HCT116 (cell line): ENCODE measurements around the gene CHRNG.

ENCODE experiments used
- CBX3 ChIP-seq: IDR thresholded peaks from 2 replicates; pipeline ENCODE4 v1.6.1; 2012; ENCODE audit warnings: low read depth
- EZH2 ChIP-seq: fragments of 200-600 bp; sonication (generic); IDR thresholded peaks from 2 replicates; pipeline ENCODE4 v1.6.1; 2017; ENCODE audit warnings: antibody characterized with exemption, mixed run types
- POLR2AphosphoS5 ChIP-seq: IDR thresholded peaks from 2 replicates; pipeline ENCODE4 v1.6.1; 2011; ENCODE audit warnings: mild to moderate bottlenecking, low read depth, low read length, moderate library complexity
- SP1 ChIP-seq: IDR thresholded peaks from 2 replicates; pipeline ENCODE4 v1.6.1; 2012; ENCODE audit warnings: low read depth
- SRF ChIP-seq: IDR thresholded peaks from 2 replicates; pipeline ENCODE4 v1.6.1; 2012; ENCODE audit warnings: low read depth
- YY1 ChIP-seq: IDR thresholded peaks from 2 replicates; pipeline ENCODE4 v1.6.1; 2011; ENCODE audit warnings: low read length, low read depth, moderate library complexity, mild to moderate bottlenecking; ENCODE audit not compliant: insufficient replicate concordance; ENCODE audit errors: extremely low read depth
- ZNF274 ChIP-seq: fragments of 200-500 bp; sonication (Bioruptor generic); IDR thresholded peaks from 2 replicates; pipeline ENCODE4 v1.6.1; 2014; ENCODE audit warnings: mild to moderate bottlenecking, low read depth, low read length, inconsistent platforms
- TF ChIP-seq, protein P1 (sequence below), 3 experiments: fragments of 200-600 bp in 1 of 3; sonication (generic) in 1 of 3; IDR thresholded peaks in 2 of 3; conservative IDR thresholded peaks in 1 of 3; 2 replicates each; pipeline ENCODE4 v1.5.1; 2012 to 2017; ENCODE audit warnings: low read depth in 2 of 3, low read length in 2 of 3, antibody characterized with exemption in 1 of 3, borderline replicate concordance in 1 of 3, control low read depth in 1 of 3, mild to moderate bottlenecking in 1 of 3, mixed read lengths in 1 of 3, mixed run types in 1 of 3, moderate library complexity in 1 of 3; ENCODE audit not compliant: insufficient read depth in 1 of 3
- TF ChIP-seq, protein P2 (sequence below): IDR thresholded peaks from 2 replicates; pipeline ENCODE4 v1.6.1; 2012

GRCh38 chr2:232588031-232588430, 48.5 kb downstream of the CHRNG start:
- TF ChIP-seq SRF (no peak), ZNF274 (no peak), EZH2 (no peak), POLR2AphosphoS5 (no peak), CBX3 (no peak), SP1 (no peak), YY1 (no peak)
- TF ChIP-seq, protein P1, sequence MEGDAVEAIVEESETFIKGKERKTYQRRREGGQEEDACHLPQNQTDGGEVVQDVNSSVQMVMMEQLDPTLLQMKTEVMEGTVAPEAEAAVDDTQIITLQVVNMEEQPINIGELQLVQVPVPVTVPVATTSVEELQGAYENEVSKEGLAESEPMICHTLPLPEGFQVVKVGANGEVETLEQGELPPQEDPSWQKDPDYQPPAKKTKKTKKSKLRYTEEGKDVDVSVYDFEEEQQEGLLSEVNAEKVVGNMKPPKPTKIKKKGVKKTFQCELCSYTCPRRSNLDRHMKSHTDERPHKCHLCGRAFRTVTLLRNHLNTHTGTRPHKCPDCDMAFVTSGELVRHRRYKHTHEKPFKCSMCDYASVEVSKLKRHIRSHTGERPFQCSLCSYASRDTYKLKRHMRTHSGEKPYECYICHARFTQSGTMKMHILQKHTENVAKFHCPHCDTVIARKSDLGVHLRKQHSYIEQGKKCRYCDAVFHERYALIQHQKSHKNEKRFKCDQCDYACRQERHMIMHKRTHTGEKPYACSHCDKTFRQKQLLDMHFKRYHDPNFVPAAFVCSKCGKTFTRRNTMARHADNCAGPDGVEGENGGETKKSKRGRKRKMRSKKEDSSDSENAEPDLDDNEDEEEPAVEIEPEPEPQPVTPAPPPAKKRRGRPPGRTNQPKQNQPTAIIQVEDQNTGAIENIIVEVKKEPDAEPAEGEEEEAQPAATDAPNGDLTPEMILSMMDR (IDR thresholded peaks at IDR 0.05 in 2 of 3, conservative IDR thresholded peaks at IDR 0.05 in 1 of 3; ENCODE audit: borderline replicate concordance in 1 of 3, insufficient read depth in 1 of 3, low read depth in 2 of 3, low read length in 2 of 3), result no peak
- TF ChIP-seq, protein P2, sequence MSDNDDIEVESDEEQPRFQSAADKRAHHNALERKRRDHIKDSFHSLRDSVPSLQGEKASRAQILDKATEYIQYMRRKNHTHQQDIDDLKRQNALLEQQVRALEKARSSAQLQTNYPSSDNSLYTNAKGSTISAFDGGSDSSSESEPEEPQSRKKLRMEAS, result no peak
